GM23338 (cell line): ENCODE data around the gene BAHCC1. TPM values are rescaled to one million over a fixed set of nuclear protein-coding genes. Genes with fewer than 3 reads are reported as not detected.

Source experiments
- ATAC-seq: fragments of 200-7000 bp; cut with Tn5 transposase; 3 replicates; pipeline ENCODE4 v1.9.1; 2020
- DNase-seq: peaks from one replicate; pipeline ENCODE4 v3.0.0-alpha.2; 2015; ENCODE audit warnings: low spot score
- H2AFZ ChIP-seq: fragments of 200-600 bp; sonication (generic); 2 replicates; pipeline ENCODE4 v1.8.0; 2016; ENCODE audit warnings: antibody characterized with exemption, mild to moderate bottlenecking, moderate library complexity
- H3F3A ChIP-seq: fragments of 200-600 bp; sonication (generic); replicated peaks from 2 replicates; pipeline ENCODE4 v1.8.0; 2017; ENCODE audit warnings: antibody characterized with exemption, mixed run types, low read depth
- H3K27ac ChIP-seq: fragments of 200-600 bp; sonication (generic); 2 replicates; pipeline ENCODE4 v1.6.1; 2016; ENCODE audit warnings: low read depth
- H3K27me3 ChIP-seq: fragments of 200-600 bp; sonication (generic); 2 replicates; pipeline ENCODE4 v1.8.0; 2016; ENCODE audit warnings: mild to moderate bottlenecking, mixed run types, moderate library complexity; ENCODE audit not compliant: insufficient read depth
- H3K36me3 ChIP-seq: fragments of 200-600 bp; sonication (generic); 2 replicates; pipeline ENCODE4 v1.8.0; 2016; ENCODE audit warnings: mild to moderate bottlenecking; ENCODE audit not compliant: insufficient read depth
- H3K4me1 ChIP-seq: fragments of 200-600 bp; sonication (generic); 2 replicates; pipeline ENCODE4 v1.8.0; 2016; ENCODE audit warnings: mild to moderate bottlenecking, moderate library complexity; ENCODE audit not compliant: insufficient read depth
- H3K4me2 ChIP-seq: fragments of 200-600 bp; sonication (generic); 2 replicates; pipeline ENCODE4 v1.7.1; 2017; ENCODE audit warnings: mixed run types
- H3K4me3 ChIP-seq: fragments of 200-600 bp; sonication (generic); 2 replicates; pipeline ENCODE4 v1.6.1; 2016; ENCODE audit warnings: mixed run types
- H3K79me2 ChIP-seq: fragments of 200-600 bp; sonication (generic); replicated peaks from 2 replicates; pipeline ENCODE4 v1.8.0; 2017; ENCODE audit warnings: mild to moderate bottlenecking; ENCODE audit not compliant: insufficient read depth
- H3K9me2 ChIP-seq: fragments of 200-600 bp; sonication (generic); 2 replicates; pipeline ENCODE4 v1.8.0; 2017; ENCODE audit not compliant: insufficient read depth
- H4K20me1 ChIP-seq: fragments of 200-600 bp; sonication (generic); replicated peaks from 2 replicates; pipeline ENCODE4 v1.8.0; 2017; ENCODE audit warnings: mild to moderate bottlenecking; ENCODE audit not compliant: insufficient read depth
- H3K27ac Mint-ChIP-seq: 2 replicates; pipeline ENCODE4 v1.8.0; 2020; ENCODE audit warnings: inconsistent platforms, mild to moderate bottlenecking, moderate library complexity, mixed read lengths
- H3K27me3 Mint-ChIP-seq: 3 replicates; pipeline ENCODE4 v1.8.0; 2022; ENCODE audit warnings: low read depth, mild to moderate bottlenecking, moderate library complexity, mixed read lengths, inconsistent platforms; ENCODE audit not compliant: insufficient read depth, poor library complexity
- H3K36me3 Mint-ChIP-seq: 3 replicates; pipeline ENCODE4 v1.8.0; 2021; ENCODE audit warnings: low read depth, mild to moderate bottlenecking, inconsistent platforms, moderate library complexity, mixed read lengths
- H3K4me1 Mint-ChIP-seq: 3 replicates; pipeline ENCODE4 v1.8.0; 2020; ENCODE audit warnings: mild to moderate bottlenecking, inconsistent platforms, mixed read lengths
- H3K4me3 Mint-ChIP-seq: 3 replicates; pipeline ENCODE4 v1.8.0; 2021; ENCODE audit warnings: moderate library complexity, mild to moderate bottlenecking, inconsistent platforms, mixed read lengths
- H3K9me3 Mint-ChIP-seq: 3 replicates; pipeline ENCODE4 v1.8.0; 2020; ENCODE audit warnings: moderate library complexity, mild to moderate bottlenecking, inconsistent platforms, mixed read lengths
- CREB1 ChIP-seq: fragments of 250-450 bp; sonication (Bioruptor Pico); IDR thresholded peaks from 2 replicates; pipeline ENCODE4 v1.5.0; 2020; ENCODE audit warnings: low read depth, mild to moderate bottlenecking, moderate library complexity
- ETS1 ChIP-seq: IDR thresholded peaks from 2 replicates; pipeline ENCODE4 v1.6.1; 2016; ENCODE audit warnings: antibody characterized with exemption
- EZH2 ChIP-seq: fragments of 200-600 bp; sonication (generic); IDR thresholded peaks from one replicate; pipeline ENCODE4 v1.8.0; 2017; ENCODE audit warnings: antibody characterized with exemption, mild to moderate bottlenecking, low read depth; ENCODE audit not compliant: unreplicated experiment
- EZH2phosphoT487 ChIP-seq: fragments of 200-600 bp; sonication (generic); IDR thresholded peaks from one replicate; pipeline ENCODE4 v1.8.1; 2018; ENCODE audit warnings: antibody characterized with exemption; ENCODE audit not compliant: unreplicated experiment
- JUNB ChIP-seq: IDR thresholded peaks from one replicate; pipeline ENCODE4 v1.6.1; 2016; ENCODE audit warnings: antibody characterized with exemption; ENCODE audit not compliant: unreplicated experiment
- NANOG ChIP-seq: IDR thresholded peaks from 2 replicates; pipeline ENCODE4 v1.6.1; 2016; ENCODE audit warnings: antibody characterized with exemption, borderline replicate concordance
- POLR2AphosphoS5 ChIP-seq: IDR thresholded peaks from 2 replicates; pipeline ENCODE4 v1.6.1; 2016; ENCODE audit warnings: antibody characterized with exemption, low read depth
- REST ChIP-seq: IDR thresholded peaks from one replicate; pipeline ENCODE4 v1.6.1; 2018; ENCODE audit warnings: antibody characterized with exemption; ENCODE audit not compliant: unreplicated experiment
- STAT1 ChIP-seq: IDR thresholded peaks from one replicate; pipeline ENCODE4 v1.6.1; 2016; ENCODE audit warnings: antibody characterized with exemption; ENCODE audit not compliant: unreplicated experiment
- ZNF114 ChIP-seq: fragments of 250-450 bp; sonication (Bioruptor Pico); IDR thresholded peaks from 2 replicates; pipeline ENCODE4 v1.5.0; 2020; ENCODE audit warnings: mild to moderate bottlenecking, moderate library complexity
- ZNF331 ChIP-seq: fragments of 250-450 bp; sonication (Bioruptor Pico); IDR thresholded peaks from 2 replicates; pipeline ENCODE4 v1.5.0; 2020; ENCODE audit warnings: low read depth, mild to moderate bottlenecking, moderate library complexity
- polyA plus RNA-seq: library from polyadenylated mRNA; unstranded; fragments of >200 nt; fragmentation: Nextera tagmentation; extraction: Ambion mirVana; gene quantifications from 2 replicates; pipeline ENCODE4 v1.2.1, GENCODE V29; 2016
- total RNA-seq: library from RNA; depleted of rRNA; stranded (reverse); fragments of >200 nt; shearing (Covaris generic); gene quantifications from 2 replicates; pipeline ENCODE4 v1.2.3, GENCODE V29; 2014
- TF ChIP-seq, protein P1 (sequence below), 2 experiments: fragments of 200-600 bp in 1 of 2; sonication (generic) in 1 of 2; conservative IDR thresholded peaks; 2 replicates each; pipeline versions ENCODE4 v1.5.1 to v1.6.1; 2016 to 2017; ENCODE audit warnings: antibody characterized with exemption in 2 of 2, low read depth in 2 of 2, mild to moderate bottlenecking in 2 of 2, moderate library complexity in 1 of 2
- TF ChIP-seq, protein P2 (sequence below): fragments of 250-450 bp; sonication (Bioruptor Pico); IDR thresholded peaks from 2 replicates; pipeline ENCODE4 v1.5.0; 2020; ENCODE audit warnings: mild to moderate bottlenecking, moderate library complexity

Gene BAHCC1
- total and polyA plus RNA-seq, 2 experiments from 2014 or later, result 0.24 to 1.1 TPM

DNA sequence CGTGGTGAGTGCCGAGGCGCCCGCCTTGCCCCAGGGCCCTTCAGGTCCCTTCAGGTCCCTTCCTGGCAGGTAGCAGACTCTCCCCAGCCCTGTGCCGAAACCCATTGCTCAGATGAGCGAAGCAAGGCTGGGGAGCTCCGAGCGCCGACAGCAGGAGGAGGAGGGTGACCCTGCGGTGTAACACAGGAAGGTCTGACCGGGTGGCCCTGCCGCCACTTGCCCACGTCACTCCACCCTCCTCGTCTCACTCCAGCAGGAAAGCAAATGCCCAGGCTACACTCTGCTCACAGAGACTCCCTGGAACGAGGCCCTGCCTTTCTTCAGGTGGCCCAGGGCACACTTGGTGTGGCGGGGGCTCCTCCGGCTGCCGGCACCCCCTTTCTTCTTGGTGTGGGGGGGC lies 60.1 kb downstream of the BAHCC1 start:
- no peaks in the 10 kb centered on the region for H3K79me2 ChIP-seq
- no peak for ATAC-seq
- H2AFZ ChIP-seq, result no peak overlapping the region
- H3K9me3 Mint-ChIP-seq, result no peaks in the 10 kb centered on the region
- no peak overlapping the region for H3K27ac ChIP-seq
- no peaks in the 10 kb centered on the region for H3K9me2 ChIP-seq
- no peaks in the 10 kb centered on the region for H3K36me3 ChIP-seq
- DNase-seq, result no peak
- H3K27me3 Mint-ChIP-seq, result peaks cover 5% of the 10 kb centered on the region
- H3K27me3 ChIP-seq, result no peaks in the 10 kb centered on the region
- H3F3A ChIP-seq, result no peaks in the 10 kb centered on the region
- TF ChIP-seq, protein P1, sequence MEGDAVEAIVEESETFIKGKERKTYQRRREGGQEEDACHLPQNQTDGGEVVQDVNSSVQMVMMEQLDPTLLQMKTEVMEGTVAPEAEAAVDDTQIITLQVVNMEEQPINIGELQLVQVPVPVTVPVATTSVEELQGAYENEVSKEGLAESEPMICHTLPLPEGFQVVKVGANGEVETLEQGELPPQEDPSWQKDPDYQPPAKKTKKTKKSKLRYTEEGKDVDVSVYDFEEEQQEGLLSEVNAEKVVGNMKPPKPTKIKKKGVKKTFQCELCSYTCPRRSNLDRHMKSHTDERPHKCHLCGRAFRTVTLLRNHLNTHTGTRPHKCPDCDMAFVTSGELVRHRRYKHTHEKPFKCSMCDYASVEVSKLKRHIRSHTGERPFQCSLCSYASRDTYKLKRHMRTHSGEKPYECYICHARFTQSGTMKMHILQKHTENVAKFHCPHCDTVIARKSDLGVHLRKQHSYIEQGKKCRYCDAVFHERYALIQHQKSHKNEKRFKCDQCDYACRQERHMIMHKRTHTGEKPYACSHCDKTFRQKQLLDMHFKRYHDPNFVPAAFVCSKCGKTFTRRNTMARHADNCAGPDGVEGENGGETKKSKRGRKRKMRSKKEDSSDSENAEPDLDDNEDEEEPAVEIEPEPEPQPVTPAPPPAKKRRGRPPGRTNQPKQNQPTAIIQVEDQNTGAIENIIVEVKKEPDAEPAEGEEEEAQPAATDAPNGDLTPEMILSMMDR (conservative IDR thresholded peaks at IDR 0.05; ENCODE audit: low read depth in 2 of 2), result no peak
- no peak for TF ChIP-seq ETS1
- TF ChIP-seq EZH2phosphoT487, result no peak
- no peak for TF ChIP-seq REST
- no peak for TF ChIP-seq JUNB
- TF ChIP-seq POLR2AphosphoS5, result no peak
- TF ChIP-seq, protein P2, sequence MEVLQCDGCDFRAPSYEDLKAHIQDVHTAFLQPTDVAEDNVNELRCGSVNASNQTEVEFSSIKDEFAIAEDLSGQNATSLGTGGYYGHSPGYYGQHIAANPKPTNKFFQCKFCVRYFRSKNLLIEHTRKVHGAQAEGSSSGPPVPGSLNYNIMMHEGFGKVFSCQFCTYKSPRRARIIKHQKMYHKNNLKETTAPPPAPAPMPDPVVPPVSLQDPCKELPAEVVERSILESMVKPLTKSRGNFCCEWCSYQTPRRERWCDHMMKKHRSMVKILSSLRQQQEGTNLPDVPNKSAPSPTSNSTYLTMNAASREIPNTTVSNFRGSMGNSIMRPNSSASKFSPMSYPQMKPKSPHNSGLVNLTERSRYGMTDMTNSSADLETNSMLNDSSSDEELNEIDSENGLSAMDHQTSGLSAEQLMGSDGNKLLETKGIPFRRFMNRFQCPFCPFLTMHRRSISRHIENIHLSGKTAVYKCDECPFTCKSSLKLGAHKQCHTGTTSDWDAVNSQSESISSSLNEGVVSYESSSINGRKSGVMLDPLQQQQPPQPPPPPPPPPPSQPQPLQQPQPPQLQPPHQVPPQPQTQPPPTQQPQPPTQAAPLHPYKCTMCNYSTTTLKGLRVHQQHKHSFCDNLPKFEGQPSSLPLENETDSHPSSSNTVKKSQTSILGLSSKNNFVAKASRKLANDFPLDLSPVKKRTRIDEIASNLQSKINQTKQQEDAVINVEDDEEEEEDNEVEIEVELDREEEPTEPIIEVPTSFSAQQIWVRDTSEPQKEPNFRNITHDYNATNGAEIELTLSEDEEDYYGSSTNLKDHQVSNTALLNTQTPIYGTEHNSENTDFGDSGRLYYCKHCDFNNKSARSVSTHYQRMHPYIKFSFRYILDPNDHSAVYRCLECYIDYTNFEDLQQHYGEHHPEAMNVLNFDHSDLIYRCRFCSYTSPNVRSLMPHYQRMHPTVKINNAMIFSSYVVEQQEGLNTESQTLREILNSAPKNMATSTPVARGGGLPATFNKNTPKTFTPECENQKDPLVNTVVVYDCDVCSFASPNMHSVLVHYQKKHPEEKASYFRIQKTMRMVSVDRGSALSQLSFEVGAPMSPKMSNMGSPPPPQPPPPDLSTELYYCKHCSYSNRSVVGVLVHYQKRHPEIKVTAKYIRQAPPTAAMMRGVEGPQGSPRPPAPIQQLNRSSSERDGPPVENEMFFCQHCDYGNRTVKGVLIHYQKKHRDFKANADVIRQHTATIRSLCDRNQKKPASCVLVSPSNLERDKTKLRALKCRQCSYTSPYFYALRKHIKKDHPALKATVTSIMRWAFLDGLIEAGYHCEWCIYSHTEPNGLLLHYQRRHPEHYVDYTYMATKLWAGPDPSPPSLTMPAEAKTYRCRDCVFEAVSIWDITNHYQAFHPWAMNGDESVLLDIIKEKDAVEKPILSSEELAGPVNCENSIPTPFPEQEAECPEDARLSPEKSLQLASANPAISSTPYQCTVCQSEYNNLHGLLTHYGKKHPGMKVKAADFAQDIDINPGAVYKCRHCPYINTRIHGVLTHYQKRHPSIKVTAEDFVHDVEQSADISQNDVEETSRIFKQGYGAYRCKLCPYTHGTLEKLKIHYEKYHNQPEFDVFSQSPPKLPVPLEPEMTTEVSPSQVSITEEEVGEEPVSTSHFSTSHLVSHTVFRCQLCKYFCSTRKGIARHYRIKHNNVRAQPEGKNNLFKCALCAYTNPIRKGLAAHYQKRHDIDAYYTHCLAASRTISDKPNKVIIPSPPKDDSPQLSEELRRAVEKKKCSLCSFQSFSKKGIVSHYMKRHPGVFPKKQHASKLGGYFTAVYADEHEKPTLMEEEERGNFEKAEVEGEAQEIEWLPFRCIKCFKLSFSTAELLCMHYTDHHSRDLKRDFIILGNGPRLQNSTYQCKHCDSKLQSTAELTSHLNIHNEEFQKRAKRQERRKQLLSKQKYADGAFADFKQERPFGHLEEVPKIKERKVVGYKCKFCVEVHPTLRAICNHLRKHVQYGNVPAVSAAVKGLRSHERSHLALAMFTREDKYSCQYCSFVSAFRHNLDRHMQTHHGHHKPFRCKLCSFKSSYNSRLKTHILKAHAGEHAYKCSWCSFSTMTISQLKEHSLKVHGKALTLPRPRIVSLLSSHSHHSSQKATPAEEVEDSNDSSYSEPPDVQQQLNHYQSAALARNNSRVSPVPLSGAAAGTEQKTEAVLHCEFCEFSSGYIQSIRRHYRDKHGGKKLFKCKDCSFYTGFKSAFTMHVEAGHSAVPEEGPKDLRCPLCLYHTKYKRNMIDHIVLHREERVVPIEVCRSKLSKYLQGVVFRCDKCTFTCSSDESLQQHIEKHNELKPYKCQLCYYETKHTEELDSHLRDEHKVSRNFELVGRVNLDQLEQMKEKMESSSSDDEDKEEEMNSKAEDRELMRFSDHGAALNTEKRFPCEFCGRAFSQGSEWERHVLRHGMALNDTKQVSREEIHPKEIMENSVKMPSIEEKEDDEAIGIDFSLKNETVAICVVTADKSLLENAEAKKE, result no peak
- no peak for TF ChIP-seq ZNF331
- TF ChIP-seq CREB1, result no peak
- TF ChIP-seq STAT1, result no peak
- TF ChIP-seq EZH2, result no peak
- no peak for TF ChIP-seq ZNF114 (CRISPR knock-in tag)
- TF ChIP-seq NANOG, result no peak
- no peak overlapping the region for H3K4me3 Mint-ChIP-seq
- H3K4me2 ChIP-seq, result no peak overlapping the region
- no peaks in the 10 kb centered on the region for H4K20me1 ChIP-seq
- no peak overlapping the region for H3K4me3 ChIP-seq
- no peaks in the 10 kb centered on the region for H3K4me1 ChIP-seq
- H3K27ac Mint-ChIP-seq, result no peak overlapping the region
- H3K4me1 Mint-ChIP-seq, result peaks cover 6% of the 10 kb centered on the region
- no peaks in the 10 kb centered on the region for H3K36me3 Mint-ChIP-seq
